ENCODE results near the gene DSTYK.
"Not testable (repeated sequence)": the region's sequence is repeated elsewhere in the genome, so short reads cannot be mapped to it uniquely, and the experiment has no call there.

DSTYK gene

GRCh38 chr1:205241366-205242030 lies 30.0 kb upstream of the DSTYK start:
- in situ Hi-C loops (cut with MboI; ENCODE audit: low sequenced_read_pairs): no loop called here

GRCh38 chr1:205240569-205240968 lies 29.1 kb upstream of the DSTYK start:
- in situ Hi-C loops (cut with MboI; ENCODE audit: low sequenced_read_pairs): no loop called here

DNA sequence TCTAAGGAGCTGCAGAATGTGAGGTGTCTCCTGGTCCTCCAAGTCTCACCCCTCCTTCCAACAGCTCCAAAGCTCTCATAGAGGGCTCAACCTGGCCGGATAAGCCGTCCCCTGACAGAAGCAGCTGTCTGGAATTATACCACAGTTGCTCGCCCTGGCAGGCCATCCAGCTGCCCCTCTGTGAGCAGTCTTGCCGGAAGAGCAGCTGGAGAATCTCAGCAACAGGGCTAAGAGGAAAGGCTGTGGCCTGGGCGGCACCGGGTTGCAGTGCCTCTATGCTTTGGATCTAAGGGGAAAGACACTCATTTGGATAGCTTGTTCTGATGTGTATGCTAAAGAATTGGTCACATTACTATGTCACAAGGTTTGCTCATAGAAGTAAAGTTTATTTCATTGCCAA lies 28.6 kb upstream of the DSTYK start:
- in situ Hi-C loops (cut with MboI; ENCODE audit: low sequenced_read_pairs): no loop called here

DNA sequence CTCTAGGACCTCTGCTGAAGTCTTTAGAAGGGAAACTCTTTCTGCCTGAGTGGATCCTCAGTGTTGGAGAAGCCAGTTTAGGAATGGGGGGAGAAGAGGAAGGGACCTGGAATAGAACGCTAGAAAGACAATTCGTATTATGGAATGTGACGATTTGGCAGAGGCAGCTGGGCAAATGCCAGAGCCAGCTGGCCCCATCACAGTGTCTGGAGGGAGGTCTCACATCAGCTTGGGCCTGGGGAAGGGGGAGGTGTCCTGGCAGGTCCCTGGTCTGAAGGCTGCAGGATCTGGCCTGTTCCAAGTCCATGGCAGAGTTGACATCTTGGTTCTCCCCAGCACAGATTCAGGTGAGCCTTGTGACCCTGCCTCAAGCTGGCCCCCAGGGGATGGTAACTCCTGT lies 27.6 kb upstream of the DSTYK start:
- in situ Hi-C loops (cut with MboI; ENCODE audit: low sequenced_read_pairs): no loop called here

- in situ Hi-C loops (cut with MboI; ENCODE audit: low sequenced_read_pairs): no loop called here
Observed at GRCh38 chr1:205237526-205238484, 26.3 kb upstream of the DSTYK start.

GRCh38 chr1:205236951-205237475 lies 25.5 kb upstream of the DSTYK start:
- in situ Hi-C loops (cut with MboI; ENCODE audit: low sequenced_read_pairs): no loop called here

GRCh38 chr1:205236526-205236925 lies 25.0 kb upstream of the DSTYK start:
- in situ Hi-C loops (cut with MboI; ENCODE audit: low sequenced_read_pairs): no loop called here

DNA sequence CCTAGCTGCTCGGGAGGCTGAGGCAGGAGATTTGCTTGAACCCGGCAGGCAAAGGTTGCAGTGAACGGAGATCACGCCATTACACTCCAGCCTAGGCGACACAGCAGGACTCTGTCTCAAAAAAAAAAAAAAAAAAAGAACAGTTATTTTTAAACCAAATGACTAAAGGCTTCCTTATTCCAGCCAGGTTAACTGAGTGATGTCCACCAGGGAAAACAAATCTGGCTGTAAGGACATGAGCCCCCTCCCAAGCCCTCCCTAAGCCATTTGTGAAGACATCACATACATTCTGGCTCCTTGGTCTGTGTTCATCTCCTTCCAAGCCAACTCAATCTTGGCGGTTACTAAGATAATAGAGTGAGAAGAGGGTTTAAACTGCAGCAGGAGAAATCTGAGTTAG lies 24.4 kb upstream of the DSTYK start:
- in situ Hi-C loops (cut with MboI; ENCODE audit: low sequenced_read_pairs): no loop called here

- in situ Hi-C loops (cut with MboI; ENCODE audit: low sequenced_read_pairs): not testable (repeated sequence)
Observed at GRCh38 chr1:205233986-205234385, 22.5 kb upstream of the DSTYK start.

DNA sequence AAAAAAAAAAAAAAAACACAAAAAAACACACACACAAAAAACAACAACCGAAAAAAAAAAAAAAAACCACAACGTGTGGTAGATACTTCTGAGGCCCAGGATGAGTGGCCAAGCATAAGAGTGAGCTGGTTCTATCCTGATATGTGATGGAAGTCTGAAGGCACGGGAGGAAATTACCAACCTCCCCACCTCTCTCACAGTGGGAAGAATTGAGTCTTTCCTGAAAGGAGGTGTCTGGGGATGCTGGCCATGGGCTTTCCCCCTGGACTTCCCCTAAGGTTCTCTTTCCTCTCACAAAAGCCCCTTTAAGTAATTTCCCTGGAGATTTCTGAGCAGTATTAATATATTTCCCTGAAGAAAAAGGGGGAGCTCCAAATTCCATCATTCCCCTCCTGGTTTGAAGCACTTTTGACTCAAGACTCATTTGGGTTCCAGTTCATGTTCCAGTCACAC lies 21.5 kb upstream of the DSTYK start:
- in situ Hi-C loops (cut with MboI; ENCODE audit: low sequenced_read_pairs): no loop called here

DNA sequence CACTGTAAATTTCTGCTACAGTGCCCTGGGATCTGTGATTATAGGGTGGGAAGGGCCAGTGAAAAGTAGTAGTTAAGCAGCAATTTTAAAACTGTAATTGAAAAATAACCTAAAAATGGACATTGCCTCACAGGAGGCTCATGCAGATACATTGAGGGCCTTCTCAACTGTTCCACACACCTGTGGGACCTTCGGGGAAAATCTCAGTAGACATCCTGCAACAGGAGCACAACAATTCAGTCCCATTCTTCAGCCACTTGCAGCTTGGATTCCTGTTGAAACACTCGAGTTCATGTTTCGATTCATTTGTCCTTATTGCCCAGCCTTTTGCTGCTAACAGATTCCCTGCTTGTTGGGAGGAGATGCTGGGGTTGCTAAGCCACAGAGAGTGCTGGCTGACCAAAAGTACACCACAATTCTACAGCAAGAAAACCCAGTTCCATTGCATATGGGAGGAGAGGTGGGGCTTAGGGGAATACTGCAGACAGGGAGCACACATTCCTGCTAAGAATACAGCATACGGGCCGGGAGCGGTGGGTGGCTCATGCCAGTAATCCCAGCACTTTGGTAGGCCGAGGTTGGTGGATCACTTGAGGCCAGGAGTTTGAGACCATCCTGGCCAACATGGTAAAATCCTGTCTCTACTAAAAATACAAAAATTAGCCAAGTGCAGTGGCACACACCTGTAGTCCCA lies 20.8 kb upstream of the DSTYK start:
- in situ Hi-C loops (cut with MboI; ENCODE audit: low sequenced_read_pairs): no loop called here

DNA sequence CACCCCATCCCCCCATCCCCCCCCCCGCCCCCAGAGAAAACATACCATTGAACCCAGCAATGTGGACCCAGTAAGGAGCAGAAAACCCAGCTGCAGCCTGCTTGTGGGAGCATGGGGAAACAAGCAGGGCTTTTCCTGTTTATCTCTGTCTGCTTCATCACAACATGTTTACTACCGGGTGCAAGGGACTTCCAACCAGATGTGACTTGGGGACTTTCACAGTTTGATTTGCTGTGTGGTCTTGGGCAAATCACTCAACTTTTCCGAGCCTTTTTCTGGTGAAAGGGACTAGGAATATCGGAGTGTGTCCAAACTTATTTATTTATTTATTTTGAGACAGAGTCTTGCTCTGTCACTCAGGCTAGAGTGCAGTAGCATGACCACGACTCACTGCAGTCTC lies 19.5 kb upstream of the DSTYK start:
- in situ Hi-C loops (cut with MboI; ENCODE audit: low sequenced_read_pairs): no loop called here

DNA sequence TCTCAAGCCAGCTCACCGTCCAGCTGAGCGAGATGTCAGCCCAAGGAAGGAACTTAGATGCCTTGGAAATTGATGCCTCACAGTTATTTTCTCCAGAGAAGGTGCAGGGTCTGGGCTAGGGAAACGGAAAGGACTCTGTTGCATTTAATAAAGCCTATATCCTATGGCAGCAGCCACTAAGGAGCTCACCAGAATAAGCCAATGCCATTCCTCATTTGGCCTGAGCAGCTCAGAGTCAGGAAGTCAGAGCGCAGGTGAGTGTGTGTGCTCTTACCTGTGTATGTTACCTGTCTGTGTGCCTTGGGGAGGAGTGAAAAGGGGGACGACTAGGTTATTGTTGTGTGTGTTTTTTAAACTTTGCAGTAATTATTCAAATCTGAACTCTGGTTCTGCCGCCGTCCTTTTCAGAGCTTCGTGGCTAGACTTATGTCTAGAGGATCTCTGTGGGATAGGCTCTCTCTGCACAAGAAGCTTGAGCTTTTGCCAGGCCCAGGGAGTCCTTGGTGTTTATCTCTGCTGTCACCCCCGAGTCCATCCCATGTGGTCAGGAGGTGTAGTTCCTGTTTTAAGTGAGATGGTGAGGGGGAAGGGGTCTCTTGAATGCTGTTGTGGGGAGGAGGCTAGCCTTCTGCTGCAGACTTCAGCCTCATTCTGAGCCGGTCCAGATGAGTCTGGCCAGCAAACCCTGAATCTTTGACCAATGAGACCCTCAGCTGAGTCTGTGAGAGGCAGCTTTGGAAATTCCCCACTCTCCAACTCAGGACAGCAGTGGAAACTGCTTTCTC lies 18.6 kb upstream of the DSTYK start:
- in situ Hi-C loops (cut with MboI; ENCODE audit: low sequenced_read_pairs): no loop called here

DNA sequence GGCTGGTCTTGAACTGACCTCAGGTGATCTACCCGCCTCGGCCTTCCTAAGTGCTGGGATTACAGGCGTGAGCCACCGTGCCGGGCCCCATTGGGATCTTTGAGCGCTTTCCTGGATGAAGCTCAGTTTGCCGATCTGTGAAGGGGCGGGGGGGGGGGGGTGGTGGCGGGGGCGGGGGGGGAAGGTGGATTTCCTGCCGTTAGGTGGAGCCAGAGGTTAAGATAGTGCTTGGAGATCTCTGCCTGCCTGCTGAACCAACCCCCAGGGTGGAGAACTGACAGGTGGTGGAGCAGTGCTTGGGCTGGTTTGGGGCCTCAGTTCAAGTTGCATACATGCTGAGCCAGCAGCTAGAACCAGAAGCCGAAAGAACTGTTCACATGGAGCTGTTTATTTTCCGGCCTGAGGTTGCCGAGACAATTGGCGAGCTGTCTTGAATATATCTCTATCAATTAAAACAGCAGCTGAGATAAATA lies 17.9 kb upstream of the DSTYK start:
- in situ Hi-C loops (cut with MboI; ENCODE audit: low sequenced_read_pairs): no loop called here

- in situ Hi-C loops (cut with MboI; ENCODE audit: low sequenced_read_pairs): no loop called here
Observed at GRCh38 chr1:205228093-205228521, 16.6 kb upstream of the DSTYK start.

DNA sequence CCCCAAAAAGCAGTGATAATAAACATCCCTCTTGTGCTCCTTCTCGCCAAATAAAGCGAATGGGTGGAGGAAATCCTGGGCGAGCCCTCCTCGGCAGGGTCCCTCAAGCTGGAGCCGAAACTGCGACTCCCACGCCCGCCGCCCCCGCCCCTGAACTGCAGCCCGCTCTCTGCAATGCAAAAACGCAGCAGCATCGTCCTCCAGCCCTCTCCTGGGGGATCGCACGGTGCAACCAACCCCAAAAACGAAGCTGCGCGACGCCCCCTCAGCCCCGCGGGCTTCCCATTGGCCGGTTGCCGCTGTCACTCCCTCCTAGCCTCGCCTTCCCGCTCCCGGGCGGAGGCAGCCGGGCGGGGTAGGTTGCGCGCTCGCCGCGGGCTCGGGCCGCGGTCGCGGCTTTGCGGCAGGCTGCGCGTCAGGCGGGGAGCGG lies 16.1 kb upstream of the DSTYK start, which contains the start of gene TMCC2:
Gene TMCC2 (plus strand): TSS at position 363 of the 430 bp plus-strand sequence. CDS start 619 bp downstream, outside the sequence.
- in situ Hi-C loops (cut with MboI; ENCODE audit: low sequenced_read_pairs): no loop called here

DNA sequence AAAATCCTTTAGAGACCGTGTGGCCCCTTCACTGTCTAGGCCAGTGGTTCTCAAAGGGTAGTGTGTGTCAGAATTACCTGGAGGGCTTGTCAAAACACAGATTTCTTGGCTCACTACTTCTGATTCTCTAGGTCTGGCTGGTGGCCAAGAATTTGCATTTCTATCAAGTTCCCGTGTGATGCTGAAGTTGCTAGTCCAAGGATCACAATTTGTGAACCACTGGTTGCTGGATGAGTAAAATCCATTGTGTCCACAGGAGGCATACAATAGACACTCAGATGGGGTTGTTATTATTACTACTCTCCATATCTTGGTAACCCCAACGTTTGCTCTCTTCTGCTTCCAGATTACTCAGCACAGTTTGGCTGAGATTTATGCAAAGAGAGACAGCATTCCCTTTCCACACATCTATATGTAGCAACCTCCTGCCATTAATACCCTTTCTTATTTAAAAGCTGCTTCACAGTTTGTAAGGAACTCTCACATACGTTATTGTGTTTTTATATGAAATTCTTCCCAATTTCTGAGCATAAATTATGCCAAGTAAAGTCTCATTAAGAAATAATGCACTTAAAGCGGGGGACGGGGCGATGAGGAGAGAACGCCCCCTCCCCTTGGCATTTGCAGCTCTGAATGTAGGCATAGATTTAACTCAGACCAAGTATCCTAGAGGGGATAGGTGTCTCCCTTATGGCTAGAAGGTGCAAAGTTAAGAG lies 15.5 kb upstream of the DSTYK start:
- in situ Hi-C loops (cut with MboI; ENCODE audit: low sequenced_read_pairs): no loop called here

GRCh38 chr1:205225901-205226765 lies 14.6 kb upstream of the DSTYK start:
- in situ Hi-C loops (cut with MboI; ENCODE audit: low sequenced_read_pairs): no loop called here

DNA sequence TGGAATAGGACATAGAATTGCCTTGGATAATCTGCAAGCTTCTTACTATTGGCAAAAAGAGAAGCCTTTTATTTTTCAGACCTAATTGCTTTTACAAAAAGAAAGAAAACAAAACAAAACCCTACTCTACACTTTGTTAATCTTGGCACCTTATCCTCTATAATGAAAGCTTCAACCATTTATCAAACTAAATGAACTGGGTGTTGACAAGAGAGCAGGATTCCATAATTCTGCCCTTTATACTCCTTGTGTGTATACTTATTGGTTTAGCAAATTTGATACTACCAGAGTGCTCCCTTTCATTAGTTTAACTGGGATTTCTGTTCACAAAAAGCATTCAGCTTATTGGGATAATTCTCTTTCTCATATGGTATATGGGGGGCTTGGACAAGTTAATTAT lies 13.2 kb upstream of the DSTYK start:
- in situ Hi-C loops (cut with MboI; ENCODE audit: low sequenced_read_pairs): no loop called here
